Pancreas (tissue), 10 donors: ENCODE results near the gene GPA33. TPM values are rescaled to one million over a fixed set of nuclear protein-coding genes. Genes with fewer than 3 reads are reported as not detected.

Experiments used
- ATAC-seq, 4 donors: fragments of 200-7000 bp; cut with Tn5 transposase; one replicate each; pipeline versions ENCODE4 v1.8.0 to v1.9.1; 2020; ENCODE audit warnings: mild to moderate bottlenecking in 4 of 4, moderate library complexity in 4 of 4
- DNase-seq, 6 donors: peaks; one replicate each; pipeline ENCODE4 v3.0.0-alpha.2; 2020
- FAIRE-seq: peaks from 2 replicates; lab custom pipeline; 2012; peaks lifted over from hg19 to GRCh38; lab: Jason Lieb, UNC
- H3K27ac ChIP-seq, 4 donors: fragments of 200-600 bp; sonication (generic); 1 replicate in 3 of 4; 2 replicates in 1 of 4; pipeline versions ENCODE4 v1.5.0 to v1.8.0; 2020
- H3K27me3 ChIP-seq, 4 donors: fragments of 200-600 bp; one replicate each; pipeline ENCODE4 v1.8.0; 2021
- H3K36me3 ChIP-seq, 3 donors: fragments of 200-600 bp; sonication (generic) in 1 of 3; one replicate each; pipeline versions ENCODE4 v1.5.0 to v1.8.0; 2020 to 2021
- H3K4me1 ChIP-seq, 3 donors: fragments of 200-600 bp; one replicate each; pipeline ENCODE4 v1.8.0; 2021
- H3K4me3 ChIP-seq, 4 donors: fragments of 200-600 bp; sonication (generic) in 2 of 4; one replicate each; pipeline versions ENCODE4 v1.5.0 to v1.8.0; 2020 to 2021
- H3K9me3 ChIP-seq, 4 donors: fragments of 200-600 bp; one replicate each; pipeline ENCODE4 v1.8.0; 2021
- WGBS, 2 donors: extraction: QIAGEN DNeasy Blood & Tissue Kit; methylation state at CpG; one replicate each; pipeline ENCODE4 v1.1.7; 2013; 5-methylcytosine and 5-hydroxymethylcytosine counted together
- intact Hi-C, 3 donors: fragments of 100-400 bp; cut with DNase I; formaldehyde crosslinking; loops; one replicate each; pipeline versions ENCODE4 v1.11.1 to v1.14.2; 2022
- polyA plus RNA-seq, 2 donors: library from polyadenylated mRNA; stranded (reverse); fragments of 200-250 nt; gene quantifications; one replicate each; pipeline ENCODE4 v1.2.3, GENCODE V29; 2013
- total RNA-seq, 6 donors: library from RNA; stranded (reverse); fragmentation: NEBNext Ultra II Directional in 4 of 6; extraction: Animal tissue kit (Norgen Biotek cat#: 25700) in 4 of 6; gene quantifications; one replicate each; pipeline versions ENCODE4 v1.2.1 to v1.2.4, GENCODE V29; 2021 to 2023
- TF ChIP-seq, protein P1 (sequence below), 4 donors: fragments of 200-600 bp; sonication (generic) in 3 of 4; IDR thresholded peaks; one replicate each; pipeline versions ENCODE4 v1.5.0 to v1.8.0; 2021; ENCODE audit warnings: antibody characterized with exemption in 4 of 4
- donor health status: healthy with polysubstance abuse.
- donor health status: DM: no; HTN: no; CAD: no; lungs with moderate emphysema.
- donor health status: DM: no; HTN: no; CAD: no.
- donor health status: control.
- donor health status: control.
- donor health status: Bipolar disorder and iron deficiency.
- donor health status: DM: yes; HTN: yes; CAD: no.
- donor health status: DM: no; HTN: no; CAD: no.
- donor health status: DM: no; HTN: no; CAD: no.
- donor health status: DM: yes; HTN: yes; CAD: no.

GPA33 gene
- total and polyA plus RNA-seq, 8 donors, result 0.11 to 0.22 (median 0.16) TPM; not detected in 5

DNA sequence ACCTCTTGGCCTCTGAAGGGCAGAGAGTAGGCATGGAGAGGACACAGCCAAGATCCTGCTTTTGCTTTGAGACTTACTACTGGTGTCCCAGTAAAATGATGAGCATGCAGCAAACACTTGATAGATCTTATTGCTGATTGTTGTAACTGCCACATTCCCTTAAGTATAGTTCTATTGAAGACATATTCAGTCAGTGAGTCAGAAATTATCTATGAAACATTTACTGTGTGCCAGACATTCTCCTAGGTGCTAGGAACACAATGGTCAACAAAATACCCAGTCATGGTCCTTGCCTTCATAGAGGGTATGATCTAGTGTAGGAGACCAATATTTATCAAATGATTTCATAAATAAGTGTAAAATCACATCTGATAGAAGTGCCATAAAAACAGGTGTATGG lies 17.3 kb upstream of the GPA33 start:
- ATAC-seq (no peak), FAIRE-seq (no peak), DNase-seq (no peak)
- TF ChIP-seq, protein P1, sequence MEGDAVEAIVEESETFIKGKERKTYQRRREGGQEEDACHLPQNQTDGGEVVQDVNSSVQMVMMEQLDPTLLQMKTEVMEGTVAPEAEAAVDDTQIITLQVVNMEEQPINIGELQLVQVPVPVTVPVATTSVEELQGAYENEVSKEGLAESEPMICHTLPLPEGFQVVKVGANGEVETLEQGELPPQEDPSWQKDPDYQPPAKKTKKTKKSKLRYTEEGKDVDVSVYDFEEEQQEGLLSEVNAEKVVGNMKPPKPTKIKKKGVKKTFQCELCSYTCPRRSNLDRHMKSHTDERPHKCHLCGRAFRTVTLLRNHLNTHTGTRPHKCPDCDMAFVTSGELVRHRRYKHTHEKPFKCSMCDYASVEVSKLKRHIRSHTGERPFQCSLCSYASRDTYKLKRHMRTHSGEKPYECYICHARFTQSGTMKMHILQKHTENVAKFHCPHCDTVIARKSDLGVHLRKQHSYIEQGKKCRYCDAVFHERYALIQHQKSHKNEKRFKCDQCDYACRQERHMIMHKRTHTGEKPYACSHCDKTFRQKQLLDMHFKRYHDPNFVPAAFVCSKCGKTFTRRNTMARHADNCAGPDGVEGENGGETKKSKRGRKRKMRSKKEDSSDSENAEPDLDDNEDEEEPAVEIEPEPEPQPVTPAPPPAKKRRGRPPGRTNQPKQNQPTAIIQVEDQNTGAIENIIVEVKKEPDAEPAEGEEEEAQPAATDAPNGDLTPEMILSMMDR (IDR thresholded peaks at IDR 0.05), result no peak
- intact Hi-C loops, result no loop called here
- Histone ChIP-seq H3K27ac (no peak overlapping the region), H3K9me3 (no peaks in the 10 kb centered on the region), H3K27me3 (no peaks in the 10 kb centered on the region), H3K4me3 (no peak overlapping the region), H3K4me1 (no peaks in the 10 kb centered on the region), H3K36me3 (no peaks in the 10 kb centered on the region)

DNA sequence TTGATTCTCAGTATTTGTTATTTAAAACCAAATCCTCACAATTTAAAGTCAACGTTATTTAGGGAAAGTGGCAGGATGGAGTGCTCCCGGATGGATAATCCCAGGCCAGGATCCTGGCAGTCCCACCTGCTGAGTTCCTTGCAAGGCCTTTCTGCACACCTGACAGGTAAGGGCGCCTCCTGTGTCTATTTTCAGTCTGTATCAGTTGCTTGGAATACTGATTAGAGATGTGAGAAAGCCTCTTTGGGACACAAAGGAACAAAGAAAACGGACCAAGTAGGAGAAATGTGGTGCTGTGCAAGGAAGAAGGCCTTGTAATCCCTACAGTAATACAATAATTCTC lies 15.9 kb upstream of the GPA33 start:
- no peak overlapping the region for H3K27ac ChIP-seq
- WGBS, 2 donors, result 57 to 73% methylated on average over 4 of the region's 4 CpGs
- H3K4me1 ChIP-seq, result no peaks in the 10 kb centered on the region
- ATAC-seq (no peak), DNase-seq (no peak), FAIRE-seq (no peak)
- no peaks in the 10 kb centered on the region for H3K27me3 ChIP-seq
- H3K9me3 ChIP-seq, result no peaks in the 10 kb centered on the region
- intact Hi-C loops, result no loop called here
- TF ChIP-seq, protein P1 (IDR thresholded peaks at IDR 0.05), result no peak
- no peaks in the 10 kb centered on the region for H3K36me3 ChIP-seq
- no peak overlapping the region for H3K4me3 ChIP-seq

DNA sequence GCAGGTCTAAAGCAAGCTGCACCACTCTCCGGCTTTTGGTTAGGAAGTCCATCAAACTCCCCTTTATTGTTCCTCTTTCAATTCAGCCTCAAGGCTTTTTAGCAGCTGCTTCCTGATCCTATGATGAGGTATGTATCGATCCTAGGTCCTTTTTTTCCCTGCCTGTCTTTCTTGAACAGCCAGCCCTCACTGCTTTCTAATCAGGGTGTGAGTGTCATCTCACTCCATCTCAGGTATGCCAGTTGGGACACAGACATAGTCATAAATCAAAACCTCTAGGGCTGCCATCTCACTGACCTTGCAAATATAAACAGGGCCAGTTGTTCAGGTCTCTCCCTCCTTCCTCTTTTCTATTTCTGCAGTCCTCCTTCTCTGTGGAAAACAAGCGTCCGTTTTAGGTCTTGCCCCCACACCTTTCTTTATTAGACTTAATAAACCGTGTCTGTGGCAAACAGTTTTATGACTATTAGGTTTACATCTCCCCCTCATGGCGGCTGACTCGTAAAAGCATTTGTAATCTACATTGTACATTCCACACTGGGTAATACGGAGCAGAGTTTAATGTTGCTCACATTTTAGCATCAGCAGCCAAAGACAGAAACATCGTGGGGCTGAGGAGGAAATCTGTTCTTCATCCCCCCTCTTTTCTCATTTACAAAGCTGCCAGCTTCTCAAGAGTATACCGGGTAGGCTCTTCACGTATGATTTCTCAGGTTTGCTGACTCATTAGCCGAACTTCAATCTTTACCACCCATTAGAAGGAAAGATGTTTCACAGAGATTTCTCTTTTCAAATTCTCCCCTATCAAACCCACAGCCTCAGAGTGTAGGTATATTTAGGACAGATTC lies 15.3 kb upstream of the GPA33 start:
- TF ChIP-seq, protein P1 (IDR thresholded peaks at IDR 0.05), result no peak
- no peak overlapping the region for H3K4me3 ChIP-seq
- FAIRE-seq (no peak), ATAC-seq (no peak), DNase-seq (no peak)
- H3K36me3 ChIP-seq, result no peaks in the 10 kb centered on the region
- no peaks in the 10 kb centered on the region for H3K4me1 ChIP-seq
- H3K27ac ChIP-seq, result no peak overlapping the region
- WGBS, 2 donors, result 31 to 51% methylated on average over 12 of the region's 12 CpGs
- no peaks in the 10 kb centered on the region for H3K27me3 ChIP-seq
- H3K9me3 ChIP-seq, result no peaks in the 10 kb centered on the region
- intact Hi-C loops, result no loop called here

DNA sequence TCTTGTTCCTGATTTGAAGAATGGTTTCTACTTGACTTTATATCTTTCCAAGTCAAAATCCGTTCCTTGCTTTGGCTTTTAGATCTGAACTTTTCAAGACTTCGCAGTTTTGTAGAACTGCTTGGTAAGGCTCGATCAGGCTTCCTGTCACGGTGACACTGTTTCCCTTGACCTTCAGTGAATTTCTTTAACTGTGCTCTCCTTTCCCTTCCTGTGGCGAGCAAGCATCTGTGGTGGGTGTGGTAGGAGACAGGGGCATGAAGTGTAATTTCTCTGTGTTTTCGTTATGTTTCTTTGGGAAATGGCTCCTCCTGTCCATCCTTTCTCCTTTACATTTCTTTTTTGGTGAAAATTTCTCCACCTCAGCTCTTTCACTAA lies 14.1 kb upstream of the GPA33 start:
- Histone ChIP-seq H3K4me1 (no peaks in the 10 kb centered on the region), H3K27ac (no peak overlapping the region), H3K36me3 (no peaks in the 10 kb centered on the region), H3K27me3 (peaks cover 0 to 3% (median 0%) of the 10 kb centered on the region in 4 donors), H3K9me3 (no peaks in the 10 kb centered on the region), H3K4me3 (no peak overlapping the region)
- DNase-seq (no peak), ATAC-seq (no peak), FAIRE-seq (no peak)
- TF ChIP-seq, protein P1 (IDR thresholded peaks at IDR 0.05), result no peak
- WGBS, 2 donors, result 74 to 80% methylated on average over 6 of the region's 6 CpGs
- intact Hi-C loops, result no loop called here

DNA sequence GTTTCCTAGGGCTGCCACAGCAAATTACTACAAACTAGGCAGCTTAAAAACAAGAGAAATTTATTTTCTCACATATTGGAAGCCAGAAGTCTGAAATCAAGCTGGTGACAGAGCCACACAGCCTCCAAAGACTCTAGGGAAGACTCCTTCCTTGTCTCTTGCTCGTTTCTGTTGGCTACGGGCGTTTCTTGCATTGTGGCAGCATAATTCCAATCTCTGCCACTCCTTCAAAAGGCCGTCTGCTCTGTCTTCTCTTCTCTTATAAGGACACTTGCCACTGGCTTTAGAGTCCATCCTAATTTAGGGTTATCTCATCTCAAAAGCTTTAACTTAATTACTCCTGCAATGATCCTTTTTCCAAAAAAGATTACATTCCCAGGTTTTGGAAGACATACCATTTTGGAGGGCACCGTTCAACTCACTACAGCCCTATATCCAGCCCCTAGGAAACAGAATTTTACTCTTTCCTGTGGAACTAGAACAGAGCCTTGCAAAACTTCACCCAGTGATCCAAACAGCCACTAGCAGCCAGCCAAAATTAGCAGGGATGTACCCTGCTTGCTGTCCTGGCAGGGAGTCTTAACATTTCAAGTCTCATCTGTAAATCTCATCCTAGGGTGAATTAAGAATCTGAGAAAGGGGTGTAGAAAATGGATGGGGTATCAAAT lies 12.9 kb upstream of the GPA33 start:
- Histone ChIP-seq H3K27ac (no peak overlapping the region), H3K4me3 (no peak overlapping the region), H3K36me3 (no peaks in the 10 kb centered on the region), H3K4me1 (no peaks in the 10 kb centered on the region), H3K27me3 (peaks cover 0 to 6% (median 0%) of the 10 kb centered on the region in 4 donors), H3K9me3 (no peaks in the 10 kb centered on the region)
- intact Hi-C loops, result no loop called here
- 61 to 68% methylated on average over 5 of the region's 5 CpGs for WGBS, 2 donors
- TF ChIP-seq, protein P1 (IDR thresholded peaks at IDR 0.05), result no peak
- DNase-seq (no peak), FAIRE-seq (no peak), ATAC-seq (no peak)
